Ishikawa (cell line): Measurements from ENCODE around the gene EVI5.

Experiments used
- CEBPB ChIP-seq: IDR thresholded peaks from 2 replicates; pipeline ENCODE4 v1.6.1; 2012
- EP300 ChIP-seq: IDR thresholded peaks from 2 replicates; pipeline ENCODE4 v1.6.1; 2012; ENCODE audit warnings: borderline replicate concordance
- RAD21 ChIP-seq: IDR thresholded peaks from 2 replicates; pipeline ENCODE4 v1.6.1; 2012; ENCODE audit warnings: low read depth
- YY1 ChIP-seq: IDR thresholded peaks from 2 replicates; pipeline ENCODE4 v1.6.1; 2012; ENCODE audit warnings: low read depth
- TF ChIP-seq, protein P1 (sequence below): IDR thresholded peaks from 2 replicates; pipeline ENCODE4 v1.6.1; 2012; ENCODE audit warnings: low read depth, mild to moderate bottlenecking
- TF ChIP-seq, protein P2 (sequence below): IDR thresholded peaks from 2 replicates; pipeline ENCODE4 v1.6.1; 2012

DNA sequence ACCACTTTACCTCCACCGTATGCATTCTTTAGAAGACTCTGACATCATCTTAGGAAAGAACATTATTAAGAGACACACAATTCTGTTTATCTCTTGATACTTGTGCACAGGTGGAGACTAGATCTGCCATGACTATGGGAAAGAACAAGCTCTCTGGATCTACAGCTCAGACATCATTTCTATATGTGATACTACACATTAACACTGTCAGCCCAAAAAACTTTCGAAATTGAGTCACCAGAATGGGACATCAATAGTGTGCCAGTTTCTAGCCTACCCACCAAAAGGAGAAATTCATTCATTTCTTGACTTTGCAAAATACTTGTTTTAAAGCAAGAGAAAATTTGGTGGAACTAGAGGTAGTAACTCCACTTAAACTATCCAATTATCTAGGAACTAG lies 6.0 kb upstream of the EVI5 start:
- TF ChIP-seq, protein P1, sequence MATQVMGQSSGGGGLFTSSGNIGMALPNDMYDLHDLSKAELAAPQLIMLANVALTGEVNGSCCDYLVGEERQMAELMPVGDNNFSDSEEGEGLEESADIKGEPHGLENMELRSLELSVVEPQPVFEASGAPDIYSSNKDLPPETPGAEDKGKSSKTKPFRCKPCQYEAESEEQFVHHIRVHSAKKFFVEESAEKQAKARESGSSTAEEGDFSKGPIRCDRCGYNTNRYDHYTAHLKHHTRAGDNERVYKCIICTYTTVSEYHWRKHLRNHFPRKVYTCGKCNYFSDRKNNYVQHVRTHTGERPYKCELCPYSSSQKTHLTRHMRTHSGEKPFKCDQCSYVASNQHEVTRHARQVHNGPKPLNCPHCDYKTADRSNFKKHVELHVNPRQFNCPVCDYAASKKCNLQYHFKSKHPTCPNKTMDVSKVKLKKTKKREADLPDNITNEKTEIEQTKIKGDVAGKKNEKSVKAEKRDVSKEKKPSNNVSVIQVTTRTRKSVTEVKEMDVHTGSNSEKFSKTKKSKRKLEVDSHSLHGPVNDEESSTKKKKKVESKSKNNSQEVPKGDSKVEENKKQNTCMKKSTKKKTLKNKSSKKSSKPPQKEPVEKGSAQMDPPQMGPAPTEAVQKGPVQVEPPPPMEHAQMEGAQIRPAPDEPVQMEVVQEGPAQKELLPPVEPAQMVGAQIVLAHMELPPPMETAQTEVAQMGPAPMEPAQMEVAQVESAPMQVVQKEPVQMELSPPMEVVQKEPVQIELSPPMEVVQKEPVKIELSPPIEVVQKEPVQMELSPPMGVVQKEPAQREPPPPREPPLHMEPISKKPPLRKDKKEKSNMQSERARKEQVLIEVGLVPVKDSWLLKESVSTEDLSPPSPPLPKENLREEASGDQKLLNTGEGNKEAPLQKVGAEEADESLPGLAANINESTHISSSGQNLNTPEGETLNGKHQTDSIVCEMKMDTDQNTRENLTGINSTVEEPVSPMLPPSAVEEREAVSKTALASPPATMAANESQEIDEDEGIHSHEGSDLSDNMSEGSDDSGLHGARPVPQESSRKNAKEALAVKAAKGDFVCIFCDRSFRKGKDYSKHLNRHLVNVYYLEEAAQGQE, result no peak
- TF ChIP-seq, protein P2, sequence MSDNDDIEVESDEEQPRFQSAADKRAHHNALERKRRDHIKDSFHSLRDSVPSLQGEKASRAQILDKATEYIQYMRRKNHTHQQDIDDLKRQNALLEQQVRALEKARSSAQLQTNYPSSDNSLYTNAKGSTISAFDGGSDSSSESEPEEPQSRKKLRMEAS, result no peak
- TF ChIP-seq CEBPB, result no peak
- TF ChIP-seq YY1, result no peak
- TF ChIP-seq EP300, result no peak
- no peak for TF ChIP-seq RAD21
